ENCODE measurements around the gene SMOC2. TPM values are rescaled to one million over a fixed set of nuclear protein-coding genes. Genes with fewer than 3 reads are reported as not detected.
A peak's percentile ranks its signal among the peaks of the same experiment; 100 is the strongest.

Gene SMOC2
- total RNA-seq, 4 donors from 2014 or later: 45.8 to 382 (median 160) TPM

GRCh38 chr6:168616816-168617765, 176.1 kb downstream of the SMOC2 start:
- WGBS, 2 donors (ENCODE audit: low coverage in 1 of 2): 66 to 73% methylated on average over 14 to 20 of the region's 21 CpGs
- no peak for ATAC-seq
- Histone ChIP-seq H3K4me3 (no peak overlapping the region), H3K9me3 (no peaks in the 10 kb centered on the region), H3K27me3 (no peaks in the 10 kb centered on the region), H3K4me1 (peaks cover 0 to 40% (median 0%) of the 10 kb centered on the region in 3 donors), H3K36me3 (peaks cover 0 to 5% of the 10 kb centered on the region in 2 donors), H3K27ac (peak overlapping the region in 1 of 4 donors; percentile 11)
- TF ChIP-seq, protein P1, sequence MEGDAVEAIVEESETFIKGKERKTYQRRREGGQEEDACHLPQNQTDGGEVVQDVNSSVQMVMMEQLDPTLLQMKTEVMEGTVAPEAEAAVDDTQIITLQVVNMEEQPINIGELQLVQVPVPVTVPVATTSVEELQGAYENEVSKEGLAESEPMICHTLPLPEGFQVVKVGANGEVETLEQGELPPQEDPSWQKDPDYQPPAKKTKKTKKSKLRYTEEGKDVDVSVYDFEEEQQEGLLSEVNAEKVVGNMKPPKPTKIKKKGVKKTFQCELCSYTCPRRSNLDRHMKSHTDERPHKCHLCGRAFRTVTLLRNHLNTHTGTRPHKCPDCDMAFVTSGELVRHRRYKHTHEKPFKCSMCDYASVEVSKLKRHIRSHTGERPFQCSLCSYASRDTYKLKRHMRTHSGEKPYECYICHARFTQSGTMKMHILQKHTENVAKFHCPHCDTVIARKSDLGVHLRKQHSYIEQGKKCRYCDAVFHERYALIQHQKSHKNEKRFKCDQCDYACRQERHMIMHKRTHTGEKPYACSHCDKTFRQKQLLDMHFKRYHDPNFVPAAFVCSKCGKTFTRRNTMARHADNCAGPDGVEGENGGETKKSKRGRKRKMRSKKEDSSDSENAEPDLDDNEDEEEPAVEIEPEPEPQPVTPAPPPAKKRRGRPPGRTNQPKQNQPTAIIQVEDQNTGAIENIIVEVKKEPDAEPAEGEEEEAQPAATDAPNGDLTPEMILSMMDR (IDR thresholded peaks at IDR 0.05): peak in 3 of 4 experiments; percentile 41 to 44 (median 42)
- no peak for TF ChIP-seq POLR2A (IDR thresholded peaks at IDR 0.05)

DNA sequence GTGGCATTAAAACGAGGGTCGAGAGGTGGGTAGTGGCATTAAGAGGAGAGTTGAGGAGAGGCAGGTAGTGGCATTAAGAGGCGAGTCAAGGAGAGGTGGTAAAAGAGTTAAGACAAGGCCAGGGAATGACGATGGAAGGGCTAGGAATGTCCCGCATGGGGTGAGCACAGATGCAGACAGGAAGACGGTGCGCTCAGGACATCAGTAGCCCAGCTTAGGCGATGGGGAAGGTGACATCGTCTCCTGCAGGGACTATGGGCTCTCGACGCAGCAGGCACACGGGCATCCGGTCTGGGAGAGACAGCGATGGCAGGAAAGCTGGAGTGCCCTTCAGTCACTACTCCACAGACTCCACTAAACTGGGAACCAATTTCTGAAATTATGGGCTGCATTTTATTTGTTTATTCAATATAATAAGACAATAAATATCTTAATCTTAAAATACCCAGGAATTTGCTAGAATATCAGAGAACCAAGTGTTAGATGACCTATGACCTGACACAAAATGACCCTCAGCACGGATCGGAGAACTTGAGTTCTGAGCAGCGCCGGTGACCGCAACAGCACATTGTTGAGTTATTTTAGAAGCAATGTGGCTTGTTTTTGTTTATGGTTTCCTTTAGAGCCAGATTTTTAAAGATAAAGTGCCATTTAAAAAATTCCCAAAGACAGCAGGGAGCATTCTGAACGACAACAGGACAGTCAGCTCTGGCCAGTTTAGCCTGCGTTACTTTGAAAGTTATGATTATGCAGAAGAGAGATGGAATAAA, 177.7 kb downstream of the SMOC2 start:
- WGBS, 2 donors (ENCODE audit: low coverage in 1 of 2): 66 to 67% methylated on average over 19 to 21 of the region's 21 CpGs
- peak overlapping the region in 1 of 4 donors; percentile 51 for H3K27ac ChIP-seq

DNA sequence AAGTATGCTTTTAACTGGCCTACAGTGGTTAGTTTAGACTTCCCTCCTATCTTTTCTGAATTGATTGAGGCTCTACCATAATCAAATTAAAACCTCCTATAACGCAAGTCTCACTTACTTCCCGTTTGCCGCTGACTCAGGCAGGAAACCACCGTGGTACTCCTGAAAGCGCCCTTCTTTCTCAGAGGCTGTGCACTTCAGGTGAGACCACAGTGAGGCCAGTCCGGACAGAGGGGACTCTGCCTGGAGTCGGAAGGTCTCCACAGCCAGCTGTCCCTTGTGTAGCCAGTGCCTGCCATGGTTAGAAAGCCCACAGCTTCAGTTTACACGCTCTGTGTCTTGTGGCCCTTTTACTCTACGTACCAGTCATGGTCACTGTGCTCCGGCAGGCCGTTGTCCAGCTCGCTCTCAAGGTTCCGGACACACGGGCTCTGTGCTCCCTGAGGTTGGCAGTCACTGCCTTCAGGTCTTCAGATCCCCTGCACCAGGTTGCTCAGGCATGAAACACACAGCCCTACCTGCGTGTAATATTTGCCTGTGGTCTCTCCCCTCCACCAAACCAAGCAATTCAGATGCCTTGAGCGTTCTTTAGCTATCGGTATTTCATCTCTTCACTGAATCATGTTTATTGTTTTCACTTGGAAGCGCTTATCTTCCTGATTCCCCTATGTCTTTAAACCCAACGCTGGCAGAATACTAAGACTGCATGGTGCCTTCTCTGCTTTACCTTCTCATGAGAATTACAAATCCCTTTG, 178.8 kb downstream of the SMOC2 start:
- no peak for TF ChIP-seq EP300 (IDR thresholded peaks at IDR 0.05)
- TF ChIP-seq POLR2A (IDR thresholded peaks at IDR 0.05): no peak
- TF ChIP-seq, protein P1 (IDR thresholded peaks at IDR 0.05): no peak
- TF ChIP-seq POLR2AphosphoS5 (IDR thresholded peaks at IDR 0.05): no peak
- Histone ChIP-seq H3K4me1 (peaks cover 0 to 40% (median 0%) of the 10 kb centered on the region in 3 donors), H3K36me3 (no peaks in the 10 kb centered on the region), H3K27me3 (no peaks in the 10 kb centered on the region), H3K9me3 (no peaks in the 10 kb centered on the region), H3K27ac (peak overlapping the region in 1 of 4 donors; percentile 51), H3K4me3 (no peak overlapping the region)
- ATAC-seq: no peak
- 63 to 68% methylated on average over 7 to 15 of the region's 19 CpGs for whole genome bisulfite sequencing, 2 donors (ENCODE audit: low coverage in 1 of 2)

More for the DNA sequence above, 177.7 kb downstream of the SMOC2 start:
- H3K27me3 ChIP-seq: no peaks in the 10 kb centered on the region
- no peaks in the 10 kb centered on the region for H3K36me3 ChIP-seq
- H3K4me1 ChIP-seq: peaks cover 0 to 40% (median 0%) of the 10 kb centered on the region in 3 donors
- H3K9me3 ChIP-seq: no peaks in the 10 kb centered on the region
- ATAC-seq: peak; percentile 11
- TF ChIP-seq EP300 (IDR thresholded peaks at IDR 0.05) (no peak), POLR2A (IDR thresholded peaks at IDR 0.05) (no peak), POLR2AphosphoS5 (IDR thresholded peaks at IDR 0.05) (no peak)
- TF ChIP-seq, protein P1 (IDR thresholded peaks at IDR 0.05): no peak
- no peak overlapping the region for H3K4me3 ChIP-seq

DNA sequence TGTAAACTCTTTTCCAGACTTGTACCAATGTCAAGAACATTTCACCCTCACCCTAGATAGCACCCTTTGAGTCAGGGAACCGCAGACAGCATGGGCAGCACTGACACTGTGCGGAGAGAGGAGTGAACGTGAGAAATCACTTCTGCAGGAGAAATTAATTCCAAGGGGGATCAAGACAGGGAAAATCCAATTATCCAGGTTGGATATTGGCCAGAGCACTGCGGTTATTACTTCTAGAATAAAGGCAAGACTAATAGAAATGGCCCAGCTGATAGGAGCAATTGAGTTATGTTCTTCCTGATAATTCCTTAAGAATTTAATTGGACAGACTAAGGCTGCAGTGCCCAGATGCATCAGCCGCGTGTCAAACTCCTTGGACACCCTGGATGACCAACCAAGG, 179.6 kb downstream of the SMOC2 start:
- Histone ChIP-seq H3K4me3 (no peak overlapping the region), H3K9me3 (no peaks in the 10 kb centered on the region), H3K4me1 (peaks cover 0 to 40% (median 0%) of the 10 kb centered on the region in 3 donors), H3K27ac (no peak overlapping the region), H3K27me3 (no peaks in the 10 kb centered on the region), H3K36me3 (peaks cover 0 to 5% of the 10 kb centered on the region in 2 donors)
- 66 to 76% methylated on average over 6 of the region's 6 CpGs for WGBS, 2 donors (ENCODE audit: low coverage in 1 of 2)
- TF ChIP-seq, protein P1 (IDR thresholded peaks at IDR 0.05): no peak
- no peak for TF ChIP-seq POLR2A (IDR thresholded peaks at IDR 0.05)
- TF ChIP-seq POLR2AphosphoS5 (IDR thresholded peaks at IDR 0.05): no peak
- no peak for ATAC-seq
